ENCODE data around the gene PEAK3. TPM values are rescaled to one million over a fixed set of nuclear protein-coding genes. Genes with fewer than 3 reads are reported as not detected.

PEAK3 gene
- total and polyA plus RNA-seq, 2 donors (not counting 1 experiment from before 2014, with no cell fraction given): 0.18 to 0.71 TPM

GRCh38 chr19:2255982-2256685, 25.8 kb downstream of the PEAK3 start, which contains the start of gene JSRP1:
Gene JSRP1, minus strand, starts transcription at chr19:2256417. Its CDS starts 1,103 bp downstream, at chr19:2255314.
- peak; percentile 73 for DNase-seq
- POLR2A ChIA-PET: interaction anchor here (0.6 to 8.8 kb wide), 3 partner anchors 15 to 41 kb away, joined by 4 to 134 read pairs (median 6); no protein-coding TSS in a partner anchor
- H3K4me3 Mint-ChIP-seq: peak within 1 kb of the TSS; percentile 80
- ATAC-seq (ENCODE audit: low read depth): no peak
- H3K36me3 ChIP-seq (replicated peaks in 1 of 2; ENCODE audit: control extremely low read depth in 1 of 2, control insufficient read depth in 1 of 2, extremely low read depth in 1 of 2, insufficient read depth in 2 of 2, low read length in 1 of 2): no peaks in the 10 kb centered on the region
- TF ChIP-seq EZH2 (IDR thresholded peaks at IDR 0.05; ENCODE audit: borderline replicate concordance, insufficient read depth, low read depth, low read length, poor library complexity, severe bottlenecking) (no peak), CTCF (IDR thresholded peaks at IDR 0.05) (no peak)
- peaks cover 63 to 87% of the 10 kb centered on the region in 2 donors for H3K4me1 ChIP-seq (ENCODE audit: control insufficient read depth in 2 of 2, insufficient read depth in 2 of 2, low read length in 2 of 2)
- H2AFZ ChIP-seq (ENCODE audit: insufficient read depth, low read depth, low read length, poor library complexity, severe bottlenecking): no peak within 1 kb of the TSS
- peak within 1 kb of the TSS; percentile 44 to 56 for H3K27ac ChIP-seq (ENCODE audit: low read length in 2 of 2)
- peaks cover 0 to 16% (median 8%) of the 10 kb centered on the region in 4 experiments for H3K27me3 ChIP-seq (replicated peaks in 1 of 4; ENCODE audit: control extremely low read depth in 1 of 4, control insufficient read depth in 3 of 4, insufficient read depth in 4 of 4, low read length in 3 of 4)
- no peak within 1 kb of the TSS for H3K9ac ChIP-seq (ENCODE audit: low read length)
- no peaks in the 10 kb centered on the region for H3K27me3 Mint-ChIP-seq
- WGBS (ENCODE audit: insufficient coverage): 75% methylated on average over 19 of the region's 24 CpGs
- H4K20me1 ChIP-seq (ENCODE audit: control insufficient read depth, insufficient read depth, low read length, poor library complexity, severe bottlenecking): peaks cover 5% of the 10 kb centered on the region
- peaks cover 0 to 17% (median 0%) of the 10 kb centered on the region in 3 donors for H3K9me3 ChIP-seq (ENCODE audit: control extremely low read depth in 1 of 3, control insufficient read depth in 2 of 3, insufficient read depth in 1 of 3, low read length in 2 of 3)
- peaks cover 59% of the 10 kb centered on the region for H3K4me1 Mint-ChIP-seq
- H3K4me3 ChIP-seq (ENCODE audit: control extremely low read depth in 1 of 5, extremely low read depth in 1 of 5, insufficient read depth in 1 of 5, low read depth in 2 of 5, low read length in 4 of 5): peak within 1 kb of the TSS in 1 of 5 experiments; percentile 10
- CTCF ChIA-PET: interaction anchor here (0.5 to 6.3 kb wide), 3 partner anchors 16 to 118 kb away, joined by 5 to 63 read pairs (median 8); no protein-coding TSS in a partner anchor
- peak within 1 kb of the TSS; percentile 89 for H3K27ac Mint-ChIP-seq
- intact Hi-C loops (cut with micrococcal nuclease): no loop called here
- peak within 1 kb of the TSS; percentile 70 for H3K4me2 ChIP-seq (replicated peaks; ENCODE audit: low read depth, low read length, poor library complexity, severe bottlenecking)
- no peaks in the 10 kb centered on the region for H3K9me3 Mint-ChIP-seq (ENCODE audit: insufficient read depth)
- peaks cover 19% of the 10 kb centered on the region for H3K79me2 ChIP-seq (ENCODE audit: control insufficient read depth, insufficient read depth, low read length)

Measured in B cell (primary cell).